HG03139 (cell line): Measurements from ENCODE around the gene CCDC102A.
"Not testable (repeated sequence)": the region's sequence is repeated elsewhere in the genome, so short reads cannot be mapped to it uniquely, and the experiment has no call there.

Experiments
- ATAC-seq: cut with Tn5 transposase; IDR thresholded peaks from one replicate; pipeline ENCODE4 v1.9.1; 2021; ENCODE audit not compliant: unreplicated experiment

CCDC102A gene

GRCh38 chr16:57566436-57566835 is 30.1 kb upstream of the CCDC102A start:
- ATAC-seq = no peak

GRCh38 chr16:57565461-57565860 is 29.1 kb upstream of the CCDC102A start:
- no peak for ATAC-seq

- ATAC-seq = no peak
These were observed 28.4 kb upstream of the CCDC102A start for GRCh38 chr16:57564571-57565270.

- ATAC-seq = no peak
These were observed 27.4 kb upstream of the CCDC102A start for GRCh38 chr16:57563761-57564160.

GRCh38 chr16:57563487-57563750 is 27.0 kb upstream of the CCDC102A start:
- ATAC-seq = no peak

GRCh38 chr16:57562669-57563486 is 26.5 kb upstream of the CCDC102A start:
- no peak for ATAC-seq

- ATAC-seq = no peak
These were observed 25.7 kb upstream of the CCDC102A start for GRCh38 chr16:57562066-57562465.

- no peak for ATAC-seq
These were observed 22.9 kb upstream of the CCDC102A start for GRCh38 chr16:57559072-57559790.

GRCh38 chr16:57556941-57557541 is 20.7 kb upstream of the CCDC102A start:
- no peak for ATAC-seq

GRCh38 chr16:57555831-57556230 is 19.5 kb upstream of the CCDC102A start:
- no peak for ATAC-seq

- ATAC-seq = no peak
These were observed 14.7 kb upstream of the CCDC102A start for GRCh38 chr16:57551057-57551456.

- ATAC-seq = no peak
These were observed 13.4 kb upstream of the CCDC102A start for GRCh38 chr16:57549730-57550129.

- ATAC-seq = no peak
These were observed 12.0 kb upstream of the CCDC102A start for GRCh38 chr16:57548408-57548807.

GRCh38 chr16:57547524-57547923 is 11.2 kb upstream of the CCDC102A start:
- not testable (repeated sequence) for ATAC-seq

GRCh38 chr16:57544124-57544653 is 7.8 kb upstream of the CCDC102A start:
- peak; percentile 64 for ATAC-seq

GRCh38 chr16:57541754-57542435 is 5.5 kb upstream of the CCDC102A start:
- ATAC-seq = no peak

- ATAC-seq = no peak
These were observed 4.8 kb upstream of the CCDC102A start for GRCh38 chr16:57540906-57541753.

GRCh38 chr16:57540387-57540786 is 4.0 kb upstream of the CCDC102A start:
- no peak for ATAC-seq

- ATAC-seq = peak; percentile 35
These were observed 2.9 kb upstream of the CCDC102A start for GRCh38 chr16:57539072-57539796.
